ENCODE data around the gene UGDH.
A peak's percentile ranks its signal among the peaks of the same experiment; 100 is the strongest.

UGDH gene

GRCh38 chr4:39498727-39499020 lies 28.6 kb downstream of the UGDH start:
- no peak for DNase-seq (ENCODE audit: low spot score)
- no peak overlapping the region for H3K27ac ChIP-seq
- ChIA-PET POLR2A (ENCODE audit: low non-redundant PET) (no interaction called here), CTCF (no interaction called here)
- TF ChIP-seq CTCF (conservative IDR thresholded peaks at IDR 0.05; ENCODE audit: low read depth): no peak

- TF ChIP-seq CTCF (conservative IDR thresholded peaks at IDR 0.05; ENCODE audit: low read depth): no peak
- POLR2A ChIA-PET (ENCODE audit: low non-redundant PET): no interaction called here
- no peak for DNase-seq (ENCODE audit: low spot score)
- H3K27ac ChIP-seq: no peak overlapping the region
- CTCF ChIA-PET: interaction anchor here (0.7 kb wide), 1 partner anchor 12 kb away, joined by 4 read pairs; no protein-coding TSS in a partner anchor
These were observed 29.1 kb downstream of the UGDH start for GRCh38 chr4:39497909-39498726.

- no peak for TF ChIP-seq CTCF (conservative IDR thresholded peaks at IDR 0.05; ENCODE audit: low read depth)
These were observed 31.6 kb downstream of the UGDH start for GRCh38 chr4:39495446-39496213.

GRCh38 chr4:39494354-39494753 lies 32.9 kb downstream of the UGDH start:
- TF ChIP-seq CTCF (conservative IDR thresholded peaks at IDR 0.05; ENCODE audit: low read depth): no peak
- POLR2A ChIA-PET (ENCODE audit: low non-redundant PET): no interaction called here
- no peak overlapping the region for H3K27ac ChIP-seq
- DNase-seq (ENCODE audit: low spot score): no peak
- CTCF ChIA-PET: no interaction called here

More at GRCh38 chr4:39495446-39496213, 31.6 kb downstream of the UGDH start:
- no peak overlapping the region for H3K27ac ChIP-seq
- CTCF ChIA-PET: interaction anchor here (0.6 to 1.2 kb wide), 5 partner anchors 15 to 1224 kb away, joined by 3 to 6 read pairs (median 4); no protein-coding TSS in a partner anchor
- DNase-seq (ENCODE audit: low spot score): peak; percentile 55
- POLR2A ChIA-PET (ENCODE audit: low non-redundant PET): no interaction called here

GRCh38 chr4:39490322-39490721 lies 36.9 kb downstream of the UGDH start:
- no peak for DNase-seq (ENCODE audit: low spot score)
- H3K27ac ChIP-seq: no peak overlapping the region
- TF ChIP-seq CTCF (conservative IDR thresholded peaks at IDR 0.05; ENCODE audit: low read depth): no peak
- POLR2A ChIA-PET (ENCODE audit: low non-redundant PET): no interaction called here
- CTCF ChIA-PET: interaction anchor here (0.6 kb wide), 2 partner anchors 31 to 184 kb away, joined by 3 read pairs; no protein-coding TSS in a partner anchor

- ChIA-PET CTCF (interaction anchor here (0.8 kb wide), 1 partner anchor 184 kb away, joined by 6 read pairs; no protein-coding TSS in a partner anchor), POLR2A (ENCODE audit: low non-redundant PET) (no interaction called here)
- DNase-seq (ENCODE audit: low spot score): no peak
- no peak for TF ChIP-seq CTCF (conservative IDR thresholded peaks at IDR 0.05; ENCODE audit: low read depth)
- H3K27ac ChIP-seq: no peak overlapping the region
These were observed 40.9 kb downstream of the UGDH start for GRCh38 chr4:39486221-39486804.
